HuH-7.5 (cell line): Measurements from ENCODE around the gene UGT2A3.

Experiments
- DNase-seq: peaks from one replicate; pipeline ENCODE4 v3.0.0; 2011; ENCODE audit warnings: low spot score

The UGT2A3 gene

GRCh38 chr4:68912807-68913206, 38.8 kb downstream of the UGT2A3 start:
- DNase-seq = no peak

DNA sequence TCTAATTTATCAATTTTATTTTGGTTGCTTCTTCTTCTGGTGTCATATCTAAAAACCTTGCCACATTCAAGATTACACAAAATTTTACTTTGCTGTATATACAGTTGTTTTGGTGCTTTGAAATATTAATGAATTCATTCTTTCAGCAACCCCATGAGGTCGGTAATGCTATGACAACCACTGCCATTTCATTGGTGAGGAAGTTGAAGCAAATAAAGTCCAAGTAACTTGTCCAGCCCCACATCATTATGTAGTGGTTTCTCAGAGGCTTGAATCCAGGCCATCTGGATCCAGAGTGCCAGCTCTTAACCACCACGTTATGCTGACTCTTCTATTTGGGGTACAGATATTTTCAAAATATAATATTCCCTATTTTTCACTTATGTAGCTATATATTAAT, 42.2 kb downstream of the UGT2A3 start:
- DNase-seq = no peak

DNA sequence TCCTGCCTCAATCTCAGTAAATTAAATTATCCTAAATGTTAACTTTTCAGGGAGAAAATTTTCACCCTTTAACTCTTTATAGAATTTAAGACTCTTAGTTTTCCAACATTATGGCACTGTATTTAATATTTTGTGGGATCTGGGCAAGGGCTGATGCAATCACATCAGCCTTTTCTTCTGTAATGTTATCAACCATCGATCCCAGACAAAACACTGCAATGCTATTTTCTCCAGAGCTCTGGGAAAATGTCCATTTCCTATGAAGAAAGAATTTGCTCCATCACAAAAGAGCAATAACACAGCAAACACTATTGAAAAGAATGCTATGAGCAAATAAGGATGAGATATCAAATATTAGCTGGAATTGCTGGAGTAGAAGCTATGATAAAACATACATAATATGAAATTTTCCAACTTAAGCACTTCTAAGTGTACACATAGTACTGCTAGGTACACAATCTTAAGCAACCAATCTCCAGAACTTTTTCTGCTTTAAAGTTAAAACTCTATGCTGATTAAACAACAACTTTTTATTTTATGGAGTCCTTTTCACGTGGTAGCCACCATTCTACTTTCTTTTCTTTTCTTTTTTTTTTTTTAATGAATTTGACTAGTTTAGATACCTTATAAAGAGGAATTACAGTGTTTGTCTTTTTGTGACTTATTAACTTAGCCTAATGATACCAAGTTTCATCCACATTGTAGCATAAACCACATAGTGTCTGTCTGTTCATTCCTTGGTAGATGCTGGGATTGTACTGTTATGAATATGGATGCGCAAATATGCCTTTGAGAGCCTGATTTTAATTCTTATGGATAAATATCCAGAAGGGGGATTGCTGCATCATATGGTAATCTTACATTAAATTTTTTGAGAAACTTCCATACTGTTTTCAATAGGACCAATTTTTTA, 43.6 kb downstream of the UGT2A3 start:
- DNase-seq = no peak

- DNase-seq = no peak
These were observed 44.4 kb downstream of the UGT2A3 start for GRCh38 chr4:68907245-68907644.

DNA sequence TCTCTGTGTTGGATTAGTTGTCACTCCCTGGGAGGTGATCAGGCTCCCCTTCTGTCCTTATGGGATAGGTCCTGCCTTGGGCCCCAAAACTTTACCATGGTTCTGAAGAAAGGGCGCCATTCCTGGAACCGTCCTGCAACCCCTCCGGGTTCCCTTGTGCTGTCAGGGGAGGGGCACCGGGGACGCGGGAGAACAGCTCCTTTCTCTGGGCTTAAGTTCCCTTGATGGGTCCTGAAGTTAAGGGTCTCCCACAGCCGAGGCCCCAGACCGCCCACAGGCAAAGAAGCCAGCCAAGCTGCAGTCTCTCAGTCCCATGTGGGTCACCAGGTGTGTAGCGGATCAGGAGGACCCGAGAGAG, 44.8 kb downstream of the UGT2A3 start:
- no peak for DNase-seq

GRCh38 chr4:68905939-68906779, 45.4 kb downstream of the UGT2A3 start:
- DNase-seq = no peak

DNA sequence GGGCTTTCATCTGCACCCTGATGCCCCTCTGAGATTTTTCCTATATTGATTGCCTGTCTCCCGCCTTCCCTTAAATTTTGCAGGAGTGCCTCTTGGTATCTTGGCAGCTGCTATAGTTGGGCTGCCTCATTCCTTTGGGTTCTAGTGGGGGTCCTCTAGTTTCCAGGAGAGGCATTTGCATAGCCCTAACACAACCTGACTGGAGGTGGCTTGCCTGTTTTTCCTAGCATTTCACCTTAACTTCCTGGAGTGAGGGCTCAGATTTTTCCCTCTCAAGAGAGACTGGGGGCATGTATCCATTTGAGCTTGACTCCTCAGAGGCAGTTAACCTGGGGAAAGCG, 46.0 kb downstream of the UGT2A3 start:
- DNase-seq = no peak

DNA sequence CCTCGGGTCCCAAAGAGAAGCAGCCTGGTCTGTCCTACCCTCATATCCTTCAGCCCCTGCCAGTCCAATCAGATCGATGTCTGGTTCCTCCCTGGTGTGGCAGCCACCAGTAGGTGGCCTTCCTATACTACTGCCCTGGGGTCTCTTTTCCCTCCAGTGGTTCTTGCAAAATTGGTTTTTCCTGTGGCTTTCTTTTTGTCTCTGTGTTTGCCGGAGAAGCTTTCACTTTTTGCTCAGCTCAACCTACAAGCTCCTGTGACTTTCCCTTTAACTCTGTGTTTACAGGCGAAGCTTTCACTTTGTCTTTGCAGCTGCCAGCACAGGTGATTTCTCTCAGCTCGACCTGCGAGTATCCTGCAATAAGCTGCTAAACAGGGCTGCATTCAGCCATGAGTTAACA, 46.8 kb downstream of the UGT2A3 start:
- no peak for DNase-seq

- DNase-seq = no peak
These were observed 54.9 kb downstream of the UGT2A3 start for GRCh38 chr4:68896749-68897148.

- no peak for DNase-seq
These were observed 55.9 kb downstream of the UGT2A3 start for GRCh38 chr4:68895561-68896198.

DNA sequence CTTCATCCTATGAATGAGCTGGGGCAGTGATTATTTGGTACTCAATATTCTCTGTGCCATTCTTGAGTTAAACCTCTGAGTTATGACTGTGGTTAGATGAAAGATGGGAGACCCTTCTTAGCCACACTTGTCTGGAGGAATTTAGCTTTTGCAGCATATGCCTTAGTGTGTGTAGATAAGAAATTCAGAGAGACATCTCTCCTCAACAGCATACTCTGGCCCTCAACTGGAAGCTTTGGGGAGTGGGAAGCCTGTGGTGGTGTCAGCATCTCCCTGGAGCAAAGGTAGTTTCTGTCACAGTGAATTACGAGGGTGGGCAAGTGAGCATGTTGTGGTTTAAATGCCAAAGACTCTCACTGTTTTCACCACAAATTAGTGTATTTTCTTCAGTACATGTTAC, 58.7 kb downstream of the UGT2A3 start:
- no peak for DNase-seq

GRCh38 chr4:68891678-68892077, 59.9 kb downstream of the UGT2A3 start:
- DNase-seq = no peak

DNA sequence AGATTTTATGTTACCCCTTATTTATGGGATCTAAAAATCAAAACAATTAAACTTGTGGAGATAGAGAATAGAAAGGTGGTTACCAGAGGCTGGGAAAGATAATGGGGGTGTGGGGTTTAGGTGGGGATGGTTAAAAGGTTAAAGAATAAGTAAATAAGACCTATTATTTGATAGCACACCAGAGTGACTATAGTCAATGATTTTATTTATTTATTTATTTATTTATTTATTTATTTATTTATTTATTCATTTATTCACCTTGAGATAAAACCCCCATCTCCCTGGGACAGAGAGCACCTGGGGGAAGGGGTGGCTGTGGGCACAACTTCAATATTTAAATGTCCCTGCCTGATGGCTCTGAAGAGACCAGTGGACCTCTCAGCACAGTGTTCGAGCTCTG, 66.1 kb downstream of the UGT2A3 start:
- DNase-seq = no peak

DNA sequence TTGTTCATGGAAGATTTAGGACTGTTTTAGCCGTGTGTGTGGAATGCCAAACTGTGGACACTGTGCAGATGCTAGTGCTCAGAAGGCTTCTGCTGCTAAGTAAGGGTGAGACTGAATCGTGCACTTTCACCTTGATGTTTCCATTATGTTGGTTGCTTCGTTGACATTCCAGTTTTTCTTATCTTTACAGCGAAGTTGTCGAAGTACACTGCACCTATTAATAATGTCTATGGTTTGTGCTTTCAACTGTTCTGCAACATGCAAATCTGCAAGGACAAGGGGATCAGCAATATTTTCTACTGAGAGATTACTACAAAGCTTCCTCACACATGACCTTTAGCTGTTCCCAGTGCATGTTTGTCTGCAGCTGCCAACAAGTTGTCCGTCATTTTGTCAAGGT, 67.7 kb downstream of the UGT2A3 start:
- no peak for DNase-seq
